Activated CD4-positive, alpha-beta T cell treated with anti-CD3 and anti-CD28 coated beads for 24 hours (primary cell): ENCODE data around the gene HIVEP3.
A peak's percentile ranks its signal among the peaks of the same experiment; 100 is the strongest.

Source experiments
- DNase-seq, 2 donors: peaks; one replicate each; pipeline ENCODE4 v3.0.0-alpha.2; 2020; ENCODE audit warnings: low read depth in 2 of 2

Gene HIVEP3

GRCh38 chr1:41762251-41762650, 156.5 kb downstream of the HIVEP3 start:
- no peak for DNase-seq

GRCh38 chr1:41758904-41759548, 159.7 kb downstream of the HIVEP3 start:
- no peak for DNase-seq

- DNase-seq: no peak
Measured at GRCh38 chr1:41758500-41758899, 160.2 kb downstream of the HIVEP3 start.

GRCh38 chr1:41754540-41754939, 164.2 kb downstream of the HIVEP3 start:
- DNase-seq: no peak

GRCh38 chr1:41752514-41753170, 166.1 kb downstream of the HIVEP3 start:
- no peak for DNase-seq

- no peak for DNase-seq
Measured at GRCh38 chr1:41751804-41752513, 166.8 kb downstream of the HIVEP3 start.

- no peak for DNase-seq
Measured at GRCh38 chr1:41749991-41750745, 168.6 kb downstream of the HIVEP3 start.

- DNase-seq: no peak
Measured at GRCh38 chr1:41745022-41745421, 173.7 kb downstream of the HIVEP3 start.

- no peak for DNase-seq
Measured at GRCh38 chr1:41743366-41743765, 175.4 kb downstream of the HIVEP3 start.

GRCh38 chr1:41742219-41742618, 176.5 kb downstream of the HIVEP3 start:
- no peak for DNase-seq

GRCh38 chr1:41741244-41741643, 177.5 kb downstream of the HIVEP3 start:
- peak in 1 of 2 donors; percentile 51 for DNase-seq

GRCh38 chr1:41740630-41741239, 178.0 kb downstream of the HIVEP3 start:
- DNase-seq: no peak

- DNase-seq: no peak
Measured at GRCh38 chr1:41740058-41740457, 178.7 kb downstream of the HIVEP3 start.

- peak; percentile 71 to 79 for DNase-seq
Measured at GRCh38 chr1:41739061-41739955, 179.4 kb downstream of the HIVEP3 start.

- DNase-seq: no peak
Measured at GRCh38 chr1:41738475-41738874, 180.2 kb downstream of the HIVEP3 start.

GRCh38 chr1:41738006-41738405, 180.7 kb downstream of the HIVEP3 start:
- no peak for DNase-seq

GRCh38 chr1:41735631-41736260, 183.0 kb downstream of the HIVEP3 start:
- DNase-seq: no peak

GRCh38 chr1:41735139-41735538, 183.6 kb downstream of the HIVEP3 start:
- DNase-seq: no peak

GRCh38 chr1:41734201-41734970, 184.3 kb downstream of the HIVEP3 start:
- DNase-seq: no peak

GRCh38 chr1:41733725-41734124, 185.0 kb downstream of the HIVEP3 start:
- DNase-seq: no peak
